Measurements from ENCODE around the gene OR4X2. TPM values are rescaled to one million over a fixed set of nuclear protein-coding genes. Genes with fewer than 3 reads are reported as not detected.

The OR4X2 gene
- not detected in 2 replicates for total RNA-seq

DNA sequence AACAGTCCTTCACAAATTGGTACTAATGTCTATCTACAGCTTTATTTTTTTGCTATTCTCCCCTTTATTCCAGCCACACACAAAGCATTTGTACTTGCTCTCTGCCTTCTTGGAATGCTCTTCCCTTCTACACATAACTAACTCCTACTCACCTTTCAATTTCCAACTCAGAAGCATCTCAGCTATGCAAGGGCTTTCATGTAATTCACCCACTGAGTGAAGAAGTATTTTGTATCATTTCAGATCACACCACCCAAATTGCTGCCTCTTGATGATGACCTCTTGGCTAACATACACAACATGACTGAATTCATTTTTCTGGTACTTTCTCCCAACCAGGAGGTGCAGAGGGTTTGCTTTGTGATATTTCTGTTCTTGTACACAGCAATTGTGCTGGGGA is at the start of gene OR4X2:
OR4X2 (plus strand) TSS at position 301 of the 400 bp plus-strand sequence; CDS start at position 301, 0 bp downstream.

DNA sequence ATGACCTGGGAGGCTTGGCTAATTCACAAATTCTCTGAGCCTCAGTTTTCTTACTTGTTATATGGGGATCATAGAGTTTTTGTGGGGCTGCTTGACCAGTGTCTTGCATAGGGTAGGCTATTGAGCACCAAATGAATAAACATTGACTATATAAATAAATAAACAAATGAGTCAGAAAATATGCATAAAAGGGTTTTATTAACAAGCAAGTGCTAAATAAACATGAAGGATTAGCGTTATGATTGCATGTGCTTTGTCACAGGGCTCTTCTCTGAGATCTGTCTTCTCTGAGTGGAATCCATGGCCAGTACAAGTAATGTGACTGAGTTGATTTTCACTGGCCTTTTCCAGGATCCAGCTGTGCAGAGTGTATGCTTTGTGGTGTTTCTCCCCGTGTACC is 28.4 kb upstream of the OR4X2 start, which contains the start of gene OR4B1:
OR4B1 (plus strand) TSS at position 301 of the 400 bp plus-strand sequence; CDS start at position 301, 0 bp downstream.

DNA sequence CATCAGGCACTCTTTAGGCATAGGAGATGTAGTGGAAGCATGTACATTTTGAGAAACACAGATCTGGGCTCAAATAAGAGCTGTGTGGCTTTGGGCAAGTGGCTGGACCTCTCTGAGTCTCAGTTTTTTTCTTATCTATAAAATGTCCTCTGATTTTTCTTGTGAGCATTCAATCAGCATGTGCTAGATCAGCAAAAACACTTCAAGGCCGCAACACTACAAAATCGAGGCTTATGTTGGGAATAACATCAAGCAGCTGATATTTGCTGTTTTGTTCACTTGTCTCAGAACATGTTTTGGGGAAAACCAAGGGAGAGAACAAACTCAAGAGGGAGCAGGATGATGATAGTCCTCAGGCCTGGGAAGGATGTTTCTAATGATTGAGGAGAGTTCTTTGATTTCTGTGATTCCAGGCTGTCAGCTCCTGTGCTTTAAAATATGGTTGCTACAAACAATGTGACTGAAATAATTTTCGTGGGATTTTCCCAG is 18.6 kb downstream of the OR4X2 start, which contains the start of gene OR4X1:
OR4X1 (plus strand) TSS at position 439 of the 489 bp plus-strand sequence; CDS start at position 439, 0 bp downstream.

Other genes with a start within 250 kb of the OR4X2 start
- gene OR4B1, start 28.3 kb upstream of the OR4X2 start, total RNA-seq = not detected in 2 replicates
- not detected in 2 replicates for gene OR4X1, start 18.8 kb downstream of the OR4X2 start, total RNA-seq
- gene OR4S1, start 61.1 kb downstream of the OR4X2 start, total RNA-seq = not detected in 2 replicates
- gene OR4C3, start 79.8 kb downstream of the OR4X2 start, total RNA-seq = not detected in 2 replicates
- gene OR4C5, start 121.4 kb downstream of the OR4X2 start, total RNA-seq = not detected in 2 replicates
- gene OR4A47, start 243.7 kb downstream of the OR4X2 start, total RNA-seq = not detected in 2 replicates